Progenitor cell of endocrine pancreas (in vitro differentiated cells): ENCODE data around the gene MGAT5B. TPM values are rescaled to one million over a fixed set of nuclear protein-coding genes. Genes with fewer than 3 reads are reported as not detected.
"Not testable (repeated sequence)": the region's sequence is repeated elsewhere in the genome, so short reads cannot be mapped to it uniquely, and the experiment has no call there.

Experiments
- DNase-seq: peaks from one replicate; pipeline ENCODE4 v3.0.0; 2021; ENCODE audit warnings: low spot score; ENCODE audit not compliant: unreplicated experiment
- H3K27ac Mint-ChIP-seq: 2 replicates; pipeline ENCODE4 v1.8.0; 2021; ENCODE audit warnings: mild to moderate bottlenecking, moderate library complexity, mixed read lengths
- H3K27me3 Mint-ChIP-seq: 2 replicates; pipeline ENCODE4 v1.8.0; 2021; ENCODE audit warnings: mixed read lengths
- H3K36me3 Mint-ChIP-seq: 2 replicates; pipeline ENCODE4 v1.8.0; 2022; ENCODE audit warnings: mixed read lengths; ENCODE audit not compliant: insufficient read depth
- H3K4me1 Mint-ChIP-seq: 2 replicates; pipeline ENCODE4 v1.8.0; 2021; ENCODE audit warnings: low read depth, mixed read lengths
- H3K4me3 Mint-ChIP-seq: 2 replicates; pipeline ENCODE4 v1.8.0; 2021; ENCODE audit warnings: low read depth, mild to moderate bottlenecking, moderate library complexity, mixed read lengths
- H3K9me3 Mint-ChIP-seq: 2 replicates; pipeline ENCODE4 v1.8.0; 2021; ENCODE audit warnings: low read depth, mixed read lengths
- CTCF ChIP-seq: fragments of 200-600 bp; sonication (generic); IDR thresholded peaks from one replicate; pipeline ENCODE4 v1.5.0; 2021; ENCODE audit warnings: antibody characterized with exemption, mild to moderate bottlenecking; ENCODE audit not compliant: unreplicated experiment
- total RNA-seq: library from RNA; stranded (reverse); gene quantifications from 2 replicates; pipeline ENCODE4 v1.2.1, GENCODE V29; 2021

MGAT5B gene
- total RNA-seq, 1 donor from 2014 or later: 2.8 TPM

- Mint-ChIP-seq H3K36me3 (no peaks in the 10 kb centered on the region), H3K4me1 (no peaks in the 10 kb centered on the region), H3K9me3 (no peaks in the 10 kb centered on the region), H3K27me3 (peaks cover 34% of the 10 kb centered on the region), H3K27ac (no peak overlapping the region), H3K4me3 (no peak overlapping the region)
- no peak for DNase-seq
- TF ChIP-seq CTCF: no peak
Observed at GRCh38 chr17:76834870-76835269, 33.3 kb upstream of the MGAT5B start.

DNA sequence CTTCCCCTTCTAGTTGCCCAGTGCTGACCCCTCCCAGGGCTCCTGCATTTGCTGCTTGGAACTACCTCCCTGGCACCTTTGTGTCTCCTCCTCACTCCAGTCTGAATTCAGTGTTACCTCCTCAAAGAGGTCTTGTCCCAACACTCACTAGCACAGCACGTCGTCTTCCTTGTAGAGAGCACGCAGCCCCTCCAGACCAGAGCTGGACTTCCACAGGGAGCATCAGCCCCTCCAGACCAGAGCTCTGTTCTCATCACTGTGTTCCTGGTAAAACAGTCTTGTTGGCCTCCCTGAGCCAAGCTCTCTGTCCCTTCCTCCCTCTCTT is 27.8 kb upstream of the MGAT5B start:
- Mint-ChIP-seq H3K9me3 (no peaks in the 10 kb centered on the region), H3K4me1 (peaks cover 3% of the 10 kb centered on the region), H3K36me3 (no peaks in the 10 kb centered on the region), H3K4me3 (no peak overlapping the region), H3K27ac (no peak overlapping the region), H3K27me3 (peaks cover 57% of the 10 kb centered on the region)
- no peak for TF ChIP-seq CTCF
- no peak for DNase-seq

DNA sequence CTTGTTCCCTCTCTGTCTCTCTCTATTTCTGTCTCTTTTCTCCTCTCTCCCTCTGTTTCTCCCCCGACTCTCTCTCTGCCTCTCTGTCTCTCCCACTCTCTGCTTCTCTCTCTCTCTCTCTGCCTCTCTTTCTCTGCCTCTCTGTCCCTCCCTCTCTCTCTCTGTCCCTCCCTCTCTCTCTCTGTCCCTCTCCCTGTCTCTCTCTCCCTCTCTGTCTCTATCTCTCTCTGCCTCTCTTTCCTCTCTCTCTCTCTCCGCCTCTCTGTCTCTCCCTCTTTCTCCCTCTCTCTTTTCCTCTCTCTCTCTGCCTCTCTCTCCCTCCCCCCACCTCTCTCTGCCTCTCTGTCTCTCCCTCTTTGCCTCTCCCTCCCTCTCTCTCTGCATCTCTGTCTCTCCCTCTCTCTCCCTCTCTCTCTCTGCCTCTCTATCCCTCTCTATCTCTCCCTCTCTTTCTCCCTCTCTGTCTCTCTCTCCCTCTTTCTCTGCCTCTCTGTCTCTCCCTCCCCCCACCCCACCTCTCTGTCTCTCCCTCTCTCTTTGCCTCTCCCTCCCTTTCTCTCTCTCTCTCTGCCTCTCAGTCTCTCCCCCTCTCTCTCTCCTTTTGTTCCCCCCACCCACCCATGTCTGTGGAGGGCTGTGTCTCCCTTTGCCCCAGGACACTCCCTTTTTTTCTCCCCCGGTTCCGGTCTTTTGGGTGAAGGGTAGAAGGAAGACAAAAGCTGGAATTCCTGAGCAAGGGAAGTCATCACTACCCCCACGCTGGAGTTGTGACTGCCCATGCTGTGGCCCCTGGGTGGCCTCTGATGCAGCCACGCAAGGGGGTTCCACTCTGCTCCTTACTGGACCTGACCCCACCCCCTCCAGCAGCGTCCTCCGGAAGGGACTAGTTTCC is 27.1 kb upstream of the MGAT5B start:
- no peak for DNase-seq
- peaks cover 3% of the 10 kb centered on the region for H3K4me1 Mint-ChIP-seq
- no peaks in the 10 kb centered on the region for H3K36me3 Mint-ChIP-seq
- no peak overlapping the region for H3K4me3 Mint-ChIP-seq
- H3K9me3 Mint-ChIP-seq: no peaks in the 10 kb centered on the region
- no peak overlapping the region for H3K27ac Mint-ChIP-seq
- peaks cover 57% of the 10 kb centered on the region for H3K27me3 Mint-ChIP-seq
- no peak for TF ChIP-seq CTCF

GRCh38 chr17:76841776-76842405 is 26.3 kb upstream of the MGAT5B start:
- Mint-ChIP-seq H3K27ac (no peak overlapping the region), H3K36me3 (no peaks in the 10 kb centered on the region)

DNA sequence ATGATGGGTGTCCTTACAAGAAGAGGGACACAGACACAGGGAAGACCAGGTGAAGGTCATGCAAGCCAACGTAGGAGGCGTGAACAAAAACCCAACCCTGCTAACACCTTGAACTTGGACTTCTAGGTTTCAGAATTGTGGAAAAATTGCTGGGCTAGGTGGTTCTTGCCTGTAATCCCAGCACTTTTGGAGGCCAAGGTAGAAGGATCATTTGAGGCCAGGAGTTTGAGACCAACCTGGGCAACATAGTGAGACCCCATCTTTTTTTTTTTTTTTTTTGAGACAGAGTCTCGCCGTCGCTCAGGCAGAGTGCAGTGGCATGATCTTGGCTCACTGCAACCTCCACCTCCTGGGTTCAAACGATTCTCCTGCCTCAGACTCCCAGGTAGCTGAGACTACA is 25.1 kb upstream of the MGAT5B start:
- H3K27me3 Mint-ChIP-seq: peaks cover 60% of the 10 kb centered on the region
- H3K36me3 Mint-ChIP-seq, H3K4me1 Mint-ChIP-seq, DNase-seq, H3K4me3 Mint-ChIP-seq, H3K27ac Mint-ChIP-seq, H3K9me3 Mint-ChIP-seq: not testable (repeated sequence)

More at GRCh38 chr17:76841776-76842405, 26.3 kb upstream of the MGAT5B start:
- TF ChIP-seq CTCF: no peak
- H3K4me1 Mint-ChIP-seq: peaks cover 3% of the 10 kb centered on the region
- no peaks in the 10 kb centered on the region for H3K9me3 Mint-ChIP-seq
- H3K27me3 Mint-ChIP-seq: peaks cover 60% of the 10 kb centered on the region
- H3K4me3 Mint-ChIP-seq: no peak overlapping the region
- DNase-seq: no peak
